Neural cell (in vitro differentiated cells): Measurements from ENCODE around the gene ATF6. TPM values are rescaled to one million over a fixed set of nuclear protein-coding genes. Genes with fewer than 3 reads are reported as not detected.

ENCODE experiments used
- H2AFZ ChIP-seq: fragments of 200-600, 300-800 bp; sonication (generic), shearing (Covaris generic); 2 replicates; pipeline ENCODE4 v1.6.0; 2014; ENCODE audit warnings: low read depth, mild to moderate bottlenecking, antibody characterized with exemption, low read length, moderate library complexity
- H3F3A ChIP-seq: fragments of 200-600 bp; shearing (Covaris generic); 2 replicates; pipeline ENCODE4 v1.6.1; 2016; ENCODE audit warnings: mild to moderate bottlenecking, moderate library complexity, mixed read lengths, antibody characterized with exemption, low read length; ENCODE audit not compliant: insufficient read depth, poor library complexity, severe bottlenecking
- H3K27ac ChIP-seq: fragments of 200-600, 300-800 bp; sonication (generic), shearing (Covaris generic); 2 replicates; pipeline ENCODE4 v1.5.1; 2014; ENCODE audit warnings: mild to moderate bottlenecking, low read length, moderate library complexity
- H3K27me3 ChIP-seq: fragments of 300-800, 200-600 bp; sonication (generic), shearing (Covaris generic); 2 replicates; pipeline ENCODE4 v1.6.0; 2014; ENCODE audit warnings: mild to moderate bottlenecking, low read depth, low read length, moderate library complexity; ENCODE audit not compliant: insufficient read depth
- H3K36me3 ChIP-seq: fragments of 300-800, 200-600 bp; sonication (generic), shearing (Covaris generic); 2 replicates; pipeline ENCODE4 v1.5.1; 2014; ENCODE audit warnings: mild to moderate bottlenecking, antibody characterized with exemption, low read length, moderate library complexity; ENCODE audit not compliant: insufficient read depth
- H3K4me2 ChIP-seq: fragments of 300-800, 200-600 bp; sonication (generic), shearing (Covaris generic); 2 replicates; pipeline ENCODE4 v1.6.0; 2014; ENCODE audit warnings: mild to moderate bottlenecking, low read length
- H3K4me3 ChIP-seq: fragments of 300-800, 200-600 bp; sonication (generic), shearing (Covaris generic); 2 replicates; pipeline ENCODE4 v1.5.1; 2014; ENCODE audit warnings: mild to moderate bottlenecking, low read length, moderate library complexity
- H3K79me2 ChIP-seq: fragments of 200-600 bp; shearing (Covaris generic); replicated peaks from 2 replicates; pipeline ENCODE4 v1.6.0; 2014; ENCODE audit warnings: mild to moderate bottlenecking, low read length, moderate library complexity; ENCODE audit not compliant: insufficient read depth
- H3K9ac ChIP-seq: fragments of 300-800, 200-600 bp; sonication (generic), shearing (Covaris generic); 2 replicates; pipeline ENCODE4 v1.6.1; 2016; ENCODE audit warnings: mild to moderate bottlenecking, low read length, mixed read lengths
- H3K9me2 ChIP-seq: fragments of 200-600 bp; shearing (Covaris generic); 2 replicates; pipeline ENCODE4 v1.6.1; 2016; ENCODE audit warnings: mild to moderate bottlenecking, low read length, mixed read lengths; ENCODE audit not compliant: insufficient read depth
- H3K9me3 ChIP-seq: fragments of 200-600, 300-800 bp; sonication (generic), shearing (Covaris generic); 2 replicates; pipeline ENCODE4 v1.6.1; 2016; ENCODE audit warnings: mild to moderate bottlenecking, mixed run types, low read length, moderate library complexity, mixed read lengths
- H4K20me1 ChIP-seq: fragments of 200-600 bp; shearing (Covaris generic); 2 replicates; pipeline ENCODE4 v1.6.1; 2016; ENCODE audit warnings: mild to moderate bottlenecking, mixed run types; ENCODE audit not compliant: insufficient read depth
- EP300 ChIP-seq: fragments of 450-650 bp; conservative IDR thresholded peaks from 2 replicates; pipeline ENCODE4 v1.6.1; 2014; ENCODE audit warnings: antibody characterized with exemption, mild to moderate bottlenecking, moderate library complexity; ENCODE audit not compliant: poor library complexity, severe bottlenecking
- EZH2 ChIP-seq: fragments of 200-600, 300-800 bp; shearing (Covaris generic), sonication (generic); IDR thresholded peaks from 2 replicates; pipeline ENCODE4 v1.6.1; 2014; ENCODE audit warnings: antibody characterized with exemption, low read length, borderline replicate concordance, mild to moderate bottlenecking; ENCODE audit not compliant: insufficient read depth, poor library complexity, severe bottlenecking
- MXI1 ChIP-seq: fragments of 450-650 bp; conservative IDR thresholded peaks from 2 replicates; pipeline ENCODE4 v1.6.1; 2014; ENCODE audit warnings: antibody characterized with exemption, mild to moderate bottlenecking; ENCODE audit not compliant: poor library complexity, severe bottlenecking
- POLR2AphosphoS5 ChIP-seq: IDR thresholded peaks from 2 replicates; pipeline ENCODE4 v1.6.1; 2012
- RAD21 ChIP-seq: fragments of 450-650 bp; conservative IDR thresholded peaks from 2 replicates; pipeline ENCODE4 v1.6.1; 2014; ENCODE audit warnings: antibody characterized with exemption, mild to moderate bottlenecking, moderate library complexity
- SMC3 ChIP-seq: fragments of 450-650 bp; conservative IDR thresholded peaks from 2 replicates; pipeline ENCODE4 v1.6.1; 2014; ENCODE audit warnings: antibody characterized with exemption, mild to moderate bottlenecking, moderate library complexity; ENCODE audit not compliant: poor library complexity
- TAF1 ChIP-seq: IDR thresholded peaks from 2 replicates; pipeline ENCODE4 v1.6.1; 2012; ENCODE audit warnings: low read depth
- polyA plus RNA-seq: library from polyadenylated mRNA; depleted of rRNA; stranded (reverse); fragments of >200 nt; gene quantifications from 2 replicates; pipeline ENCODE4 v1.2.3, GENCODE V29; 2014
- TF ChIP-seq, protein P1 (sequence below): IDR thresholded peaks from 2 replicates; pipeline ENCODE4 v1.6.1; 2012; ENCODE audit warnings: borderline replicate concordance
- TF ChIP-seq, protein P2 (sequence below): fragments of 450-650 bp; IDR thresholded peaks from 2 replicates; pipeline ENCODE4 v1.5.1; 2014; ENCODE audit warnings: antibody characterized with exemption, mild to moderate bottlenecking, moderate library complexity; ENCODE audit not compliant: poor library complexity, severe bottlenecking

The ATF6 gene
- polyA plus RNA-seq, 1 donor from 2014 or later, result 16.6 TPM

DNA sequence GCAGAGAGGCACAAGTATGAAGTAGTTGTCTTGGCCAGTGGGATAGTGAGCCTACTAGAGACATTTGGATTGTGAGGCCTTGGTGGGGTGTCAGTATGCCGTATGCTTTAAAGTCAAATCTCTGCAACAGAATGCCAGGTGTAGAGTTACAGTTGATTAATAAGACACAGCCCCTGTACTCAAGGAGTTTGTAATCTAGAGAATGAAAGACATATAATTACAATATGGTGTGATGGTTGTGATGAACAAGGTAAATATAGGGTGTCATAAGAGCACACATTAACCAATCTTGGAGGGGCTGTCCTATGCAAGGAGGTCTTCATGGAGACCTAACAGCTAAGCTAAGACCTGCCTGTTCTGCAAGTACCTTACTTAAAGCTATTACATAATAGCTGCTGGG, 113.1 kb downstream of the ATF6 start:
- H3K27ac ChIP-seq, result no peak overlapping the region
- TF ChIP-seq, protein P1, sequence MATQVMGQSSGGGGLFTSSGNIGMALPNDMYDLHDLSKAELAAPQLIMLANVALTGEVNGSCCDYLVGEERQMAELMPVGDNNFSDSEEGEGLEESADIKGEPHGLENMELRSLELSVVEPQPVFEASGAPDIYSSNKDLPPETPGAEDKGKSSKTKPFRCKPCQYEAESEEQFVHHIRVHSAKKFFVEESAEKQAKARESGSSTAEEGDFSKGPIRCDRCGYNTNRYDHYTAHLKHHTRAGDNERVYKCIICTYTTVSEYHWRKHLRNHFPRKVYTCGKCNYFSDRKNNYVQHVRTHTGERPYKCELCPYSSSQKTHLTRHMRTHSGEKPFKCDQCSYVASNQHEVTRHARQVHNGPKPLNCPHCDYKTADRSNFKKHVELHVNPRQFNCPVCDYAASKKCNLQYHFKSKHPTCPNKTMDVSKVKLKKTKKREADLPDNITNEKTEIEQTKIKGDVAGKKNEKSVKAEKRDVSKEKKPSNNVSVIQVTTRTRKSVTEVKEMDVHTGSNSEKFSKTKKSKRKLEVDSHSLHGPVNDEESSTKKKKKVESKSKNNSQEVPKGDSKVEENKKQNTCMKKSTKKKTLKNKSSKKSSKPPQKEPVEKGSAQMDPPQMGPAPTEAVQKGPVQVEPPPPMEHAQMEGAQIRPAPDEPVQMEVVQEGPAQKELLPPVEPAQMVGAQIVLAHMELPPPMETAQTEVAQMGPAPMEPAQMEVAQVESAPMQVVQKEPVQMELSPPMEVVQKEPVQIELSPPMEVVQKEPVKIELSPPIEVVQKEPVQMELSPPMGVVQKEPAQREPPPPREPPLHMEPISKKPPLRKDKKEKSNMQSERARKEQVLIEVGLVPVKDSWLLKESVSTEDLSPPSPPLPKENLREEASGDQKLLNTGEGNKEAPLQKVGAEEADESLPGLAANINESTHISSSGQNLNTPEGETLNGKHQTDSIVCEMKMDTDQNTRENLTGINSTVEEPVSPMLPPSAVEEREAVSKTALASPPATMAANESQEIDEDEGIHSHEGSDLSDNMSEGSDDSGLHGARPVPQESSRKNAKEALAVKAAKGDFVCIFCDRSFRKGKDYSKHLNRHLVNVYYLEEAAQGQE, result no peak
- TF ChIP-seq SMC3, result no peak
- no peak for TF ChIP-seq TAF1
- no peak for TF ChIP-seq RAD21
- no peak for TF ChIP-seq EP300
- TF ChIP-seq, protein P2, sequence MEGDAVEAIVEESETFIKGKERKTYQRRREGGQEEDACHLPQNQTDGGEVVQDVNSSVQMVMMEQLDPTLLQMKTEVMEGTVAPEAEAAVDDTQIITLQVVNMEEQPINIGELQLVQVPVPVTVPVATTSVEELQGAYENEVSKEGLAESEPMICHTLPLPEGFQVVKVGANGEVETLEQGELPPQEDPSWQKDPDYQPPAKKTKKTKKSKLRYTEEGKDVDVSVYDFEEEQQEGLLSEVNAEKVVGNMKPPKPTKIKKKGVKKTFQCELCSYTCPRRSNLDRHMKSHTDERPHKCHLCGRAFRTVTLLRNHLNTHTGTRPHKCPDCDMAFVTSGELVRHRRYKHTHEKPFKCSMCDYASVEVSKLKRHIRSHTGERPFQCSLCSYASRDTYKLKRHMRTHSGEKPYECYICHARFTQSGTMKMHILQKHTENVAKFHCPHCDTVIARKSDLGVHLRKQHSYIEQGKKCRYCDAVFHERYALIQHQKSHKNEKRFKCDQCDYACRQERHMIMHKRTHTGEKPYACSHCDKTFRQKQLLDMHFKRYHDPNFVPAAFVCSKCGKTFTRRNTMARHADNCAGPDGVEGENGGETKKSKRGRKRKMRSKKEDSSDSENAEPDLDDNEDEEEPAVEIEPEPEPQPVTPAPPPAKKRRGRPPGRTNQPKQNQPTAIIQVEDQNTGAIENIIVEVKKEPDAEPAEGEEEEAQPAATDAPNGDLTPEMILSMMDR, result no peak
- no peaks in the 10 kb centered on the region for H3K36me3 ChIP-seq

DNA sequence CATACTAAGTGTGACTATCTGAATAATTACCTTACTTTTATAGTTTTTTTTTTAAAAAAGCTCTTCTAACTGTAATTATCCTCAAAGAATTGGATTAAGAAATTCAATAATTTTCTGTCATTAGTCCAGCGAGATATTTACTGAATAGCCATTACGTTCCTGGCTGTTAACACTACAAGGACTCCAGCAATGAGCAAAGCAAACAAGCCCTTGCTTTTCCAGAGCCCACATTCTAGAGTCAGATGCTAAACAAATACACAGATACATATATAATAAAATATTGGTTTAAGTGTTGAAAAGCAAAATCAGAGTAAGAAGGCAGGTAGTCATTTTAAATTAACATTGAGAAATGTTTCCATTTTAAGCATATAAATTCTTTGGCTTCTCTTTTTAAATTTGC, 118.4 kb downstream of the ATF6 start:
- no peak overlapping the region for H3K27ac ChIP-seq
- H3K4me2 ChIP-seq, result no peak overlapping the region
- H3K9me3 ChIP-seq, result no peaks in the 10 kb centered on the region

More for the DNA sequence above, 113.1 kb downstream of the ATF6 start:
- Histone ChIP-seq H3K9ac (no peak overlapping the region), H4K20me1 (no peaks in the 10 kb centered on the region), H3K4me3 (no peak overlapping the region), H3K9me2 (no peaks in the 10 kb centered on the region), H3K4me2 (no peak overlapping the region), H3F3A (no peaks in the 10 kb centered on the region), H2AFZ (no peak overlapping the region), H3K79me2 (no peaks in the 10 kb centered on the region), H3K27me3 (no peaks in the 10 kb centered on the region), H3K9me3 (no peaks in the 10 kb centered on the region)

More for the DNA sequence above, 118.4 kb downstream of the ATF6 start:
- H3K36me3 ChIP-seq, result no peaks in the 10 kb centered on the region
- no peaks in the 10 kb centered on the region for H3K9me2 ChIP-seq
- no peak overlapping the region for H3K4me3 ChIP-seq
- H3K9ac ChIP-seq, result no peak overlapping the region
- H3K79me2 ChIP-seq, result no peaks in the 10 kb centered on the region
- no peaks in the 10 kb centered on the region for H3K27me3 ChIP-seq
- no peaks in the 10 kb centered on the region for H3F3A ChIP-seq
- no peaks in the 10 kb centered on the region for H4K20me1 ChIP-seq
- no peak for TF ChIP-seq SMC3
- no peak for TF ChIP-seq EZH2
- no peak for TF ChIP-seq EP300
- no peak for TF ChIP-seq POLR2AphosphoS5
- TF ChIP-seq, protein P2, result no peak
- TF ChIP-seq RAD21, result no peak
- TF ChIP-seq, protein P1, result no peak
- no peak for TF ChIP-seq TAF1
- no peak for TF ChIP-seq MXI1
- H2AFZ ChIP-seq, result no peak overlapping the region
